Epithelial cell of proximal tubule (primary cell): ENCODE results near the gene SCP2. TPM values are rescaled to one million over a fixed set of nuclear protein-coding genes. Genes with fewer than 3 reads are reported as not detected.

Experiments
- DNase-seq: peaks from one replicate; pipeline ENCODE4 v3.0.0-alpha.2; 2011; ENCODE audit warnings: low read depth
- H3K4me3 ChIP-seq: 2 replicates; pipeline ENCODE4 v1.5.1; 2011; ENCODE audit warnings: low read depth, mild to moderate bottlenecking, low read length
- CTCF ChIP-seq: conservative IDR thresholded peaks from 2 replicates; pipeline ENCODE4 v1.5.1; 2012; ENCODE audit warnings: low read depth, mild to moderate bottlenecking, low read length
- total RNA-seq: library from RNA; depleted of rRNA; stranded (reverse); fragments of >200 nt; gene quantifications from 2 replicates; pipeline ENCODE4 v1.2.3, GENCODE V29; 2015

Gene SCP2
- total RNA-seq, 1 donor from 2014 or later: 110 TPM

- peak overlapping the region; percentile 92 for H3K4me3 ChIP-seq
- no peak for DNase-seq
- no peak for TF ChIP-seq CTCF
Observed at GRCh38 chr1:52920791-52921291, 6.2 kb upstream of the SCP2 start.

DNA sequence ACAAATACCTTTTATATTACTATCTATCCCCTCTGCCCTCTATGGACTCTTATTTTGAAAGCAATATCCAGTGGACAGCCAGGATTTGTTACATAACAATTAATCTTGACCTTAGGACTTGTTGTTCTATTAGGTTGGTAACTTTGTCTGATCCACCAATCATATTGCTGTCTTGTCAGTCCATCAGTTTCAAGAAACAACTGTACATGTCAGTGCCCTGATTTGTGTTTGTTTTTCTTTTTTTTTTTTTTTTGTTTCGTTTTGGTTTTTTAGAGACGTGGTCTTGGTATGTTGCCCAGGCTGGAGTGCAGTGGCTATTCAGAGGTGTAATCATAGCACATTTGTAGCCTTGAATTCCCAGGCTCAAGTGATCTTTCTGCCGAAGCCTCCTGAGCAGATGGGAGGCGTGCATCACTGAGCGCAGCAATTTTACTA lies 1.5 kb upstream of the SCP2 start:
- H3K4me3 ChIP-seq: peak overlapping the region; percentile 15
- DNase-seq: peak; percentile 57
- TF ChIP-seq CTCF: no peak

DNA sequence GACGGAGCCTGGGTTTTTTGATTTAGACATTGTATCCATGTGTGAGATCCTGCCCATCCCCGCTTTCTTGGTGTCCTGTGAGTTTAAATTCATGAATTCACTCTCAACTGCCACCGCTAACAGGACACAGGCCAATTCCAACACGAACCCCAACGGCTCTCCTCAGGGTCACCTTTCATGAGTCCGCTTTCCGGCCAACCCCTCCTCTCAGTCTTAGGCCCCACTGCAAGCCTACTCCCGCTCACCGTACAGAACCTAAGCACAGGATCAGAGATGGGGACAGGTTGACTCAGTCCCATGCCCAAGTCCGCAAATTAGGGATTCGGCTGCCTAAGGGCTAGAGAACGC lies 238 bp upstream of the SCP2 start:
- peak overlapping the region; percentile 88 for H3K4me3 ChIP-seq
- no peak for DNase-seq
- no peak for TF ChIP-seq CTCF

DNA sequence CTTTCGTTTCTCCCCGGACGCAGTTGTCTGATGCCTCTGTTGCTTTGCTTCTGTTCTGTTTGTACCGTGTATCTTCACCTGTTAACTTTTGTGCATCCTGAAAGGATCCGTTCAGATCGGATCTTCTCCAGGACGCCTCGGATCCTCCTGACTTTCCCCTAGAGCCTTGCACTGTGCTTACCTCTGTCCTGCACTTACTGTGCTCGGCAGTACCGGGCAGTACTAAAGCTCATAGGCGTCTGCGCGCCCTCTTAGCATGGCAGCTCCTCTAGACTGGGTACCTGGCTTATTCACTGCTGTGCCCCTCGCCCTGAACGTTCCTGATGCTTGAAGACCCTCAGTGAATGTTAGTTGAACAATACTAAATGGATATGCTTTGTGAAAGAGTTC lies 934 bp downstream of the SCP2 start:
- H3K4me3 ChIP-seq: peak overlapping the region; percentile 88
- no peak for TF ChIP-seq CTCF
- DNase-seq: no peak

GRCh38 chr1:52929019-52929418 lies 1.9 kb downstream of the SCP2 start:
- no peak for TF ChIP-seq CTCF

GRCh38 chr1:52937433-52938182 lies 10.5 kb downstream of the SCP2 start:
- DNase-seq: no peak
- H3K4me3 ChIP-seq: no peak overlapping the region
- no peak for TF ChIP-seq CTCF

More at GRCh38 chr1:52929019-52929418, 1.9 kb downstream of the SCP2 start:
- DNase-seq: no peak
- H3K4me3 ChIP-seq: no peak overlapping the region

DNA sequence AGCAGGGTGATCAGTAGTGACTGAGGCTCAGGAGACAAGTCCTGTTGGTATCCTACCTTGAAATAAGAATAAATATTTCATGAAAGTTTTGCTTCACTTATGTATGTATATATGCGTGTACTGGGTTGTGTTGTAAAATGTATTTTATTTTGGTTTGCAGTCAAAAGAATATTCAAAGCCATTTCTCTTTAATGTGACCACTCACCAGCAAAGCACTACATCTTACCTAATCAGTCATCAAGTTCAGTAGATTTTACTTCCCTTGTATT lies 11.0 kb downstream of the SCP2 start:
- TF ChIP-seq CTCF: no peak
- no peak overlapping the region for H3K4me3 ChIP-seq
- DNase-seq: no peak
